ENCODE results near the gene DMRTC2.

DNA sequence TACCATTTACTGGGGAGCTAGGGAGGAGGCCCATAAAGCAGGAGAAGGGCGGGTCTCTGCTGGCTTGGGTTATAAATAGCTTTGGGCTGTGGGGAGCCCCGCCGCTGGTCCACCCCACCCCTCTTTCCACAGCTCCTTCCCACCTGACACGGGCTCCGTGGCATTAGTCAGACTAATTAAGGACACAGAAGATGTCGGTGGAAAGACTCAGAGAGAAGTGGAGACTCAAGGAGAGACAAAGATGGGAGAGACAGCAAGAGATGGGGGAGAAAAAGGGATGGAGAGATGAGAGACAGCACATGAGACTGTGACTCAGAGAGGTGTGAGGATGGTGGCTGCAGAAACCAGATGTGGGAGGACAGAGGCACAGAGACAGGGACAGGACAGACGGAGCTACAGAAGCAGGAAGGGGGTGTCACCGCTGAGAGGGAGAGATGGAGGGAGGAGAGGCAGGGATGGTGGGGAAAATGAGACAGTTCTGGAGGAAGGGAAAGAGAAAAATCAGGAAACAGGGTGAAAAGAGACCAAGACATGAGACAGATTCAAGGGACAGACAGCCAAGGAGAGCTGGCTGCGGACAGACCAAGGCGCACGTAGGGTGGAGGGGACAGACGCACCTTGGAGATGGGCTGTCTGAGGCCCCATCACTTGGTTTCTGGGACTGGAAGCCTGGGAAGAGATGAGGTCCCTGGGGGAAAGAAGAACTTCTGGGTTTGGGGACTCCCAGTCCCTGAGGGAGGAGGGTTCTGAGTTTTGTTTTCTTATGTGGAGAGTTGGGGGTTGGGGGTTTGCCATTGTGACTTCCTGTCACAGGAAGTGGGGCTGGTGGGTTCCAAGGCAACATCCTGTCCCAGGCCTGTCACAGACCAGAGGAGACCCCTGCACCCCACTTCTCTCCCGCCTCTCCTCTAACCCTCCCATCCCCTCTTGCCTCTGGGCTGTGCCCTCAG is 42.2 kb downstream of the DMRTC2 start:
- TF ChIP-seq, protein P1, sequence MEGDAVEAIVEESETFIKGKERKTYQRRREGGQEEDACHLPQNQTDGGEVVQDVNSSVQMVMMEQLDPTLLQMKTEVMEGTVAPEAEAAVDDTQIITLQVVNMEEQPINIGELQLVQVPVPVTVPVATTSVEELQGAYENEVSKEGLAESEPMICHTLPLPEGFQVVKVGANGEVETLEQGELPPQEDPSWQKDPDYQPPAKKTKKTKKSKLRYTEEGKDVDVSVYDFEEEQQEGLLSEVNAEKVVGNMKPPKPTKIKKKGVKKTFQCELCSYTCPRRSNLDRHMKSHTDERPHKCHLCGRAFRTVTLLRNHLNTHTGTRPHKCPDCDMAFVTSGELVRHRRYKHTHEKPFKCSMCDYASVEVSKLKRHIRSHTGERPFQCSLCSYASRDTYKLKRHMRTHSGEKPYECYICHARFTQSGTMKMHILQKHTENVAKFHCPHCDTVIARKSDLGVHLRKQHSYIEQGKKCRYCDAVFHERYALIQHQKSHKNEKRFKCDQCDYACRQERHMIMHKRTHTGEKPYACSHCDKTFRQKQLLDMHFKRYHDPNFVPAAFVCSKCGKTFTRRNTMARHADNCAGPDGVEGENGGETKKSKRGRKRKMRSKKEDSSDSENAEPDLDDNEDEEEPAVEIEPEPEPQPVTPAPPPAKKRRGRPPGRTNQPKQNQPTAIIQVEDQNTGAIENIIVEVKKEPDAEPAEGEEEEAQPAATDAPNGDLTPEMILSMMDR (conservative IDR thresholded peaks at IDR 0.05 in 1 of 2, IDR thresholded peaks at IDR 0.05 in 1 of 2; ENCODE audit: extremely low read depth in 1 of 2, insufficient read depth in 1 of 2, low read depth in 1 of 2, low read length in 2 of 2), result no peak
- no peak for TF ChIP-seq EZH2 (IDR thresholded peaks at IDR 0.05; ENCODE audit: borderline replicate concordance, low read length)

Data from mammary epithelial cell (primary cell).